HepG2 (cell line): ENCODE results near the gene PLIN4. TPM values are rescaled to one million over a fixed set of nuclear protein-coding genes. Genes with fewer than 3 reads are reported as not detected.

ENCODE experiments used
- ATAC-seq: fragments of 200-7000 bp; cut with Tn5 transposase; 3 replicates; pipeline ENCODE4 v1.9.1; 2020; ENCODE audit warnings: mild to moderate bottlenecking, moderate library complexity
- BruUV-seq: library from RNA; stranded (reverse); fragments of 400-500 nt; replicated peaks from 2 replicates; lab custom pipeline; 2021; lab: Mats Ljungman, UMichigan
- CTCF ChIA-PET: fragments of 300-600 bp; formaldehyde crosslinking; extraction: SDS; loops from one replicate; lab custom pipeline; 2021; ENCODE audit warnings: low total read pairs, inconsistent platforms, low intra/inter-chr PET ratio; lab: Yijun Ruan, JAX
- POLR2A ChIA-PET: fragments of 350-600 bp; sonication (Branson Sonifier 250); formaldehyde crosslinking; loops from one replicate; lab custom pipeline; 2020; ENCODE audit warnings: antibody characterized with exemption, inconsistent platforms; lab: Yijun Ruan, JAX
- DNase-seq: peaks from one replicate; pipeline ENCODE4 v3.0.0-alpha.2; 2015; ENCODE audit warnings: low spot score
- FAIRE-seq: peaks from 3 replicates; lab custom pipeline; 2011; peaks lifted over from hg19 to GRCh38; lab: Jason Lieb, UNC
- H2AFZ ChIP-seq: one replicate; pipeline ENCODE4 v1.6.1; 2011; ENCODE audit warnings: low read length, inconsistent platforms
- H3K27ac ChIP-seq: fragments of 300-600 bp; 3 replicates; pipeline ENCODE4 v1.8.0; 2011; ENCODE audit warnings: mixed run types, mild to moderate bottlenecking, mixed read lengths, low read length, inconsistent platforms; ENCODE audit not compliant: insufficient read depth; ENCODE audit errors: extremely low read length
- H3K27me3 ChIP-seq, 2 experiments: fragments of 200-600 bp in 1 of 2; 2 replicates in 1 of 2; 3 replicates in 1 of 2; pipeline versions ENCODE4 v1.6.0 to v1.8.0; 2011; ENCODE audit warnings: low read length in 2 of 2, mild to moderate bottlenecking in 2 of 2, moderate library complexity in 2 of 2, inconsistent platforms in 1 of 2; ENCODE audit not compliant: insufficient read depth in 2 of 2, control insufficient read depth in 1 of 2
- H3K36me3 ChIP-seq, 2 experiments: fragments of 200-600 bp in 1 of 2; replicated peaks in 1 of 2; 2 replicates in 1 of 2; 3 replicates in 1 of 2; pipeline versions ENCODE4 v1.5.1 to v1.8.0; 2011; ENCODE audit warnings: low read length in 2 of 2, inconsistent platforms in 1 of 2; ENCODE audit not compliant: insufficient read depth in 2 of 2, control insufficient read depth in 1 of 2
- H3K4me1 ChIP-seq: 2 replicates; pipeline ENCODE4 v1.5.1; 2012; ENCODE audit warnings: low read length, inconsistent platforms; ENCODE audit not compliant: insufficient read depth
- H3K4me2 ChIP-seq: 2 replicates; pipeline ENCODE4 v1.6.0; 2011; ENCODE audit warnings: low read depth, low read length, inconsistent platforms
- H3K4me3 ChIP-seq, 3 experiments: fragments of 200-600 bp in 1 of 3; sonication (generic), shearing (Covaris generic) in 1 of 3; replicated peaks in 1 of 3; 2 replicates each; pipeline ENCODE4 v1.5.1; 2011 to 2016; ENCODE audit warnings: low read length in 3 of 3, inconsistent platforms in 2 of 3, low read depth in 2 of 3, mild to moderate bottlenecking in 2 of 3, control low read depth in 1 of 3, mixed read lengths in 1 of 3; ENCODE audit not compliant: insufficient read depth in 1 of 3
- H3K79me2 ChIP-seq: one replicate; pipeline ENCODE4 v1.6.1; 2011; ENCODE audit warnings: low read length, inconsistent platforms; ENCODE audit not compliant: insufficient read depth
- H3K9ac ChIP-seq: 2 replicates; pipeline ENCODE4 v1.6.0; 2011; ENCODE audit warnings: mild to moderate bottlenecking, low read depth, low read length, inconsistent platforms; ENCODE audit not compliant: insufficient read depth
- H3K9me3 ChIP-seq: 2 replicates; pipeline ENCODE4 v1.5.1; 2012; ENCODE audit warnings: mild to moderate bottlenecking, low read length
- H4K20me1 ChIP-seq: 2 replicates; pipeline ENCODE4 v1.6.0; 2011; ENCODE audit warnings: inconsistent platforms, mild to moderate bottlenecking, low read length, moderate library complexity; ENCODE audit not compliant: insufficient read depth
- ARNT ChIP-seq: fragments of 450-650 bp; IDR thresholded peaks from 2 replicates; pipeline ENCODE4 v1.6.1; 2017
- KIAA2018 ChIP-seq: sonication (generic); formaldehyde crosslinking; IDR thresholded peaks from 2 replicates; pipeline ENCODE4 v1.5.0; 2020; ENCODE audit warnings: mild to moderate bottlenecking, missing genetic modification reagents, borderline replicate concordance
- RORA ChIP-seq: sonication (generic); formaldehyde crosslinking; IDR thresholded peaks from 2 replicates; pipeline ENCODE4 v1.5.0; 2020; ENCODE audit warnings: mild to moderate bottlenecking, missing genetic modification reagents, moderate library complexity
- ZNF362 ChIP-seq: sonication (generic); formaldehyde crosslinking; IDR thresholded peaks from 2 replicates; pipeline ENCODE4 v1.4.0; 2020; ENCODE audit warnings: missing genetic modification reagents, mild to moderate bottlenecking, borderline replicate concordance
- ZNF574 ChIP-seq: sonication (generic); formaldehyde crosslinking; IDR thresholded peaks from 2 replicates; pipeline ENCODE4 v1.4.0; 2020; ENCODE audit warnings: missing genetic modification reagents
- ZNF883 ChIP-seq: sonication (generic); formaldehyde crosslinking; IDR thresholded peaks from 2 replicates; pipeline ENCODE4 v1.5.1; 2020; ENCODE audit warnings: mild to moderate bottlenecking, missing genetic modification reagents; ENCODE audit errors: not compliant biosample characterization
- WGBS: methylation state at CpG from one replicate; pipeline ENCODE4 v1.1.6; 2017; ENCODE audit warnings: low lambda C conversion rate; 5-methylcytosine and 5-hydroxymethylcytosine counted together
- in situ Hi-C: cut with HindIII; loops from 2 replicates; pipeline ENCODE4 v1.10.0; 2017; ENCODE audit warnings: low pct_unique_long_range_greater_than_20kb; ENCODE audit not compliant: extremely low pct_ligation_motif_present
- intact Hi-C: fragments of 100-400 bp; cut with micrococcal nuclease; formaldehyde crosslinking; loops from one replicate; pipeline ENCODE4 v1.10.0; 2022; ENCODE audit not compliant: unreplicated experiment
- polyA plus RNA-seq, 8 experiments: library from polyadenylated mRNA; depleted of rRNA in 3 of 8; stranded (reverse) in 7 of 8; unstranded in 1 of 8; fragments of >200 nt; fragmentation: Illumina TruSeq in 4 of 8; extraction: Trizol in 4 of 8; gene quantifications; 2 replicates each; pipeline versions ENCODE4 v1.2.1 to v1.2.3, GENCODE V29; 2011 to 2016; ENCODE audit warnings: low read depth in 4 of 8, missing spikeins in 1 of 8, mixed read lengths in 1 of 8; ENCODE audit not compliant: insufficient read depth in 1 of 8
- total RNA-seq, 5 experiments: library from RNA; depleted of rRNA; stranded (reverse); fragments of >200 nt; fragmentation: Illumina TruSeq; extraction: Trizol; gene quantifications; 2 replicates each; pipeline ENCODE4 v1.2.3, GENCODE V29; 2016; ENCODE audit warnings: low read depth in 1 of 5

The PLIN4 gene
- total and polyA plus RNA-seq, 2 of the 13 experiments (the other 11 are each of a cell fraction or from before 2014, with no cell fraction given): 1.1 to 1.3 TPM

- TF ChIP-seq ZNF883 (CRISPR knock-in tag) (peak; percentile 6), ZNF362 (peak; percentile 86; the same call in 1 of the 2 replicates), ZNF574 (CRISPR knock-in tag) (peak; percentile 43), RORA (CRISPR knock-in tag) (no peak)
Observed at GRCh38 chr19:4541114-4541805, 23.0 kb upstream of the PLIN4 start (continued).

GRCh38 chr19:4539693-4540581 lies 21.7 kb upstream of the PLIN4 start, which contains the start of gene LRG1:
LRG1 (minus strand) TSS chr19:4540036; CDS start chr19:4540013, 23 bp downstream.
- H3K27ac ChIP-seq: peak within 1 kb of the TSS; percentile 68
- TF ChIP-seq ARNT (no peak), KIAA2018 (no peak)

More at GRCh38 chr19:4539693-4540581, 21.7 kb upstream of the PLIN4 start, which contains the start of gene LRG1:
- Histone ChIP-seq H3K4me3 (peak within 1 kb of the TSS; percentile 48 to 79 (median 60)), H3K79me2 (peaks cover 5% of the 10 kb centered on the region), H3K4me1 (peaks cover 68% of the 10 kb centered on the region), H3K4me2 (peak within 1 kb of the TSS; percentile 81), H4K20me1 (peaks cover 6% of the 10 kb centered on the region; the same call in 1 of the 2 replicates), H3K9me3 (no peaks in the 10 kb centered on the region), H2AFZ (no peak within 1 kb of the TSS), H3K9ac (peak within 1 kb of the TSS; percentile 77), H3K36me3 (no peaks in the 10 kb centered on the region), H3K27me3 (no peaks in the 10 kb centered on the region)
- DNase-seq (peak; percentile 86), FAIRE-seq (peak; percentile 95), ATAC-seq (peak; percentile 82)
- in situ Hi-C loops (no loop called here), intact Hi-C loops (loop anchor here (5.0 kb wide), 1 partner anchor 68 kb away; the partner anchor contains the start of gene HDGFL2)
- ChIA-PET POLR2A (interaction anchor here (0.6 to 2.0 kb wide), 16 partner anchors 9 to 251 kb away, joined by 3 to 9 read pairs (median 4); partner anchors contain the start of genes FEM1A, HDGFL2, MPND and MYDGF), CTCF (no interaction called here)
- WGBS: 6% methylated on average over 7 of the region's 14 CpGs
- BruUV-seq: no TSS peak
